Smooth muscle cell of the umbilical artery (primary cell): ENCODE results near the gene PCNX3. TPM values are rescaled to one million over a fixed set of nuclear protein-coding genes. Genes with fewer than 3 reads are reported as not detected.

ENCODE experiments used
- total RNA-seq: library from RNA; depleted of rRNA; stranded (reverse); fragments of >200 nt; gene quantifications from 2 replicates; pipeline ENCODE4 v1.2.3, GENCODE V29; 2014

The PCNX3 gene
- 17.2 and 35.6 TPM in 2 replicates for total RNA-seq

DNA sequence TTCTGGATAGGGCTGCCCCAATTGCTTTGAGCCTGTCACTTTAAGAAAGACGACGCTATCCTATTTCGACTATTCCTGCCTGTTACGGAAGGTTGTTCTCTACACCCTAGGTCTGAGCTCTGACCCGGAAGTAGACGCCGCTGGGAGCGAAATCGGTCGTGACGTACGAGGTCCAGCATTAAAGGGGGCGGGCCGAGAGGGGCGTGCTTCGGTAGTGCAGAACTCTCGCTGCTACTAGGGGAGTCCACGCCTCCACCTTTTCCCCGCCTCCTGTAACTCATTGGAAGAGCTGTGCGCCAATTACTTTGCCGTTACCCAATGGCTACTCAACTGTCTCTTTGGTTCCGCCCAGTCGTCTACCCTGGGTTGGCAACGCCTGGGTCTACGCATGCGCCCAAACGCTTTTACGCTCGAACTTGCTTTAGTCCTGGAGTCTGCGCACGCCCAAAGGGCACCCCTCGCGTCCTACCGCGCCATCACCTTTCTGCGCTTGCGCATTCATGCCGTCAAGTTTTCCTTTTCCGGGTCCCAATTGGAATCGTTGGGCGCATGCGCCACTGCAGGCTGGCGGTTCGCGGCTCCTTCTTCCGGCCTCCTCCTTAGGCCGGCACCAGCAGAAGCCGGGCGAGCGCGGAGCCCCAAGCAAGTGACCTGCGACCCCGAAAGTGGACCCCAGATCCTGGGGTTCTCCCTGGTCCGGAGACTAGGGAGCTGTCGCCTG, at the start of gene PCNX3:
TSS of gene PCNX3 (plus strand) at position 548 of the 721 bp plus-strand sequence. CDS start 536 bp downstream, outside the sequence.

DNA sequence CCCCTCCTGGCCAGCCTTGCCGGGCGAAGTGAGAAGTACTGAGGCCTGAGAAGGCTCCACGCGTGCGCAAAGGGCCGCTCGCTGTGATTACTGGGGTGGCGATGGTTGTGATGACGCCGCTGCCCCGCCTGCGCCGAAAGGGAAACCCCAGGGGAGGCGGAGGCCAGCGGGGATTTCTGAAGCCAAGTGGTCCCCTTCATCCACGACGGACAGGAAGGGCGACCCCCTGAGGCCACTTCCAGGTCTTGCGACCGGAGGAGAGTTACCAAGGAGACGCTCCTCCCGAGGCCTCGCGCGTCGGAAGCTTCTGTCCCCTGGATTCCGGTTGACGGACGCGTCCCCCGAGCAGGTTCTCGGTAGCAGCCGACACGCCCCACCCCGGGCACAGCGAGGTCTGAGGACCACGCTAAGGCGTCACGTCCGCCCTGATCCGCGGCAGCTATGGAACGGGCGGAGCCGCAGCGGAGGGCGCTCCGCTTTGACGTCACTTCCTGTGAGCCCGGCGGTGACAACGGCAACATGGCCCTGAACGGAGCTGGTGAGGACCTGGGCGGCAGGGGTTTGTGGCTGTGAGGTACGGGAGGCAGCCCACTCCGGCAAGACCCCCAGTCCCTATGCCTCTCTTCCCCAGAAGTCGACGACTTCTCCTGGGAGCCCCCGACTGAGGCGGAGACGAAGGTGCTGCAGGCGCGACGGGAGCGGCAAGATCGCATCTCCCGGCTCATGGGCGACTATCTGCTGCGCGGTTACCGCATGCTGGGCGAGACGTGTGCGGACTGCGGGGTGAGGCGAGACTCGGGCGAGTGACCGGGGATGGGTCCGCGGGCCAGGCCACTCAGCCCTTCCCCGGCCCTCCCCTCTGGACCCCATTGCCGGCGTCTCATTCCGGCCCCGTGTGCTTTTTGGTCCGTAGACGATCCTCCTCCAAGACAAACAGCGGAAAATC, 45.3 kb upstream of the PCNX3 start, which contains the start of gene ZNRD2:
TSS of gene ZNRD2 (plus strand) at position 505 of the 946 bp plus-strand sequence. CDS start at position 520, 15 bp downstream.

DNA sequence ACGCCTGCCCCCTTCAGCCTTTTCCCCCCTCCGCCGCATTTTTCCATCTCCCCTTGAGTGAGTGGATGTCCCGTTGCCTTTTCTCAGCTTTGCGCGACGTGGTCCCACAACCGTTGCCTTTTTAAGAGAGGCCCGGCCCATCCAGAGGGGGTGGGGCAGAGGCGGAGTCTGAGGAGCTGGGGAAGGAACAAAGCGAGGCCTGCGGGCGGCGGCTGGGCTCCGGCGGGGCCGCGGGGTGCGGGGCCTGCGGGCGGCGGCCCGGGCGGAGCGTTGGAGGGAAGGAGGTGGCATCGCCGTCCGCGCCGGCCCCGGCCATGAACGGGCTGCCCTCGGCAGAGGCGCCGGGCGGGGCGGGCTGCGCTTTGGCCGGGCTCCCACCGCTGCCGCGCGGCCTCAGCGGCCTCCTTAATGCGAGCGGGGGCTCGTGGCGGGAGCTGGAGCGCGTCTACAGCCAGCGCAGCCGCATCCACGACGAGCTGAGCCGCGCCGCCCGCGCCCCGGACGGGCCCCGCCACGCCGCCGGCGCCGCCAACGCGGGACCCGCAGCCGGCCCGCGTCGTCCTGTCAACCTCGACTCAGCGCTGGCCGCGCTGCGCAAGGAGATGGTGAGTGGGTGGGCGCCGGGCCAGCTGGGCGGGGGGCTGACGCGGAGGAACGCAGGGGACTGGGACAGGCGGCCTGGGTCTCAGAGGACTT, 43.1 kb upstream of the PCNX3 start, which contains the start of gene FAM89B:
TSS of gene FAM89B (plus strand) at position 183 of the 696 bp plus-strand sequence. CDS start at position 315, 132 bp downstream.

DNA sequence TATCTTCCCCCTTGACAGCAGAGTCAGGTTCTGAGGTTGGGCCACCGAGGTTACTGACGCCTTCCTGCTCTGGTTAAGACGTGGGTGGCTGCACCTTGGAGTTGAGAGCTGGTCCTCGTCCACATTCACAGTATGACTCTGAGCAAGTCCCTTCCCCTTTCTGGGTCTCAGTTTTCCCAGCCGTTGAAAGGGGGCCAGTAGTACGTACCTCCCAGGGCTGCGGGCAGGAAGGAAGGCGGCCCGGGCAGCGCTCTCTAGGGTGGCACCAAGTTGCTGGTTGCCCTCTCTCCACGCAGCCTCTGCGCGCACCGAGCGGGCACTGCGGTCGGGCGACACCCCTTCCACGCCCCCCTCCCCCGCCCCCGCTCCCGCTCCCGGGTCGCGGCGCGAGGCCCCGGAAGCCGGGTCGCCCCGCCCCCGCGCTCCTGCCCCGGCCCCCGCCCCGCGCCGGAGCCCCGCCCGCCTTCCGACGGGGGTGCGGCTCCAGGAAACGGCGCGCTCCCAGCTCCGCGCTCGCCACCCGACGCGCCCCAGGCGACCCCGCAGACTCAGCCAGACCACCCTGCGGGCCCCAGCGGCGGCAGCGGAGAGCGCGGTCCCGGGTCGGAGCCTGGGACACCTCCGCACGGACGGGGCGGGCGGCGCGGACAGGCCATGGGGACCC, 39.9 kb upstream of the PCNX3 start, which contains the start of gene EHBP1L1:
TSS of gene EHBP1L1 (plus strand) at position 486 of the 664 bp plus-strand sequence. CDS start 250 bp downstream, outside the sequence.

DNA sequence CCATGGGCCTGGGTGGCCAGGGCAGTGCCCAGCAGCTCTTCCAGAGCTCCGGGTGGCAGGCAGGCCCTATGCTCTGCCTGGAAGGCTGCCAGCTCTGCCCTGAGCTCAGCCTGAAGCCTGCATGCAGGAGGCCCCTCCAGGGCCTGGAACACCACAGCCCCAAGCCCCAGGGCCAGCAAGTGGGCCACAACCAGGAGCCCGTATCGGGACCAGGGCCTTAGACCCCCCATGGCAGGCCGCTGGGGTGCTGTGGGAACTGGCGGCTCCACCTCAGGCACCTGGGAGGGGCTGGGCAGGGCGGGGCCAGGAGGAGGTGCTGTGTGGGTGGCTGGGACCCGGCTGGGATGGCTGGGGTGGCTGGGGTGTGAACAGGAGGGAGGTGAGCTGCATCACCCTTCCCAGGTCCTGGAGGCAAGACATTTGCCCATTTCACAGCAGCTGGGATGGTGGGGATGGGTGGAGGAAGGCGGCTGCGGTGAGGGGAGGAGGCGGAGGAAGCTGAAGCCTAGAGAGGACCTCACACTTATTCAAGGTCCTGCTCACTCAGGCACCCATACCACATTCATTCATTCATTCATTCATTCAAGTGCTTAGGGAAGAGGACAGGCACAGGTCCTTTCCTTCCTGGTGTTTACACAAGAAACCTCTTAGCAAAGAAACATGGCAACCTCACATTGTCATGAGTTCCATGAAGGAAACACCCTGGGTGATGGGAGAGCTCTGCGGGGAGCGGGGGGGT, 19.9 kb upstream of the PCNX3 start, which contains the start of gene KCNK7:
TSS of gene KCNK7 (minus strand) at position 258 of the 739 bp plus-strand sequence. CDS start at position 230, 28 bp downstream.

DNA sequence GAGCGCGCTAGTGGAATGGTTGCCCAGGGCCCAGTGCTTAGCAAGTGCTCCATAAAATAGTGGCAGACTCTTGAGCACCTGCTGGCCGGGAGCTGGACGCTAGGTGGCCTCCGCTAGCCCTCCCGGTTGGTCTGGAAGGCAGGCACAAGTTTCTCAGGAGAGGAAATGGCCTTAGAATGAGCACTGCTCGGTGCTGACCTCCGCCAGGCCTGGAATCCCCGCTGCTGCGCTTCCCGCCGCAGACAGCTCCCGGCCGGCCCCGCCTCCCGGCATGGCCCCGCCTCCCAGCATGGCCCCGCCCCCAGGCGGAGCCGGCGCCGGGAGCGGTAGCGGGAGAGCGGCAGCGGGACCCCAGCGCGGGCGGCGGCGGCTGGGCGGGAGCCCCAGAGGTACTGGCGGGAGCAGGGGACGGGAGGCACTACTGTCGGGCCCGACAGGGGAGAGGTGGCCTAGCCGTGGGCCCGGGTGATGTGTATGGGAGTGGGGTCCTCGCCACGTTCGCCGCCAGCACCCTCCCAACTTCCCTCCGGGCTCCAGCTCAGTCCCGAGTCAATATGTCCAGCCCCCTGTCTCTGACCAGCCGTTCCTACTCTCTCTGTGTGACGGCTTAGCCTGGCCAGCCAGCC, 22.3 kb downstream of the PCNX3 start, which contains the start of gene SIPA1:
TSS of gene SIPA1 (plus strand) at position 308 of the 626 bp plus-strand sequence. CDS start 2,821 bp downstream, outside the sequence.

DNA sequence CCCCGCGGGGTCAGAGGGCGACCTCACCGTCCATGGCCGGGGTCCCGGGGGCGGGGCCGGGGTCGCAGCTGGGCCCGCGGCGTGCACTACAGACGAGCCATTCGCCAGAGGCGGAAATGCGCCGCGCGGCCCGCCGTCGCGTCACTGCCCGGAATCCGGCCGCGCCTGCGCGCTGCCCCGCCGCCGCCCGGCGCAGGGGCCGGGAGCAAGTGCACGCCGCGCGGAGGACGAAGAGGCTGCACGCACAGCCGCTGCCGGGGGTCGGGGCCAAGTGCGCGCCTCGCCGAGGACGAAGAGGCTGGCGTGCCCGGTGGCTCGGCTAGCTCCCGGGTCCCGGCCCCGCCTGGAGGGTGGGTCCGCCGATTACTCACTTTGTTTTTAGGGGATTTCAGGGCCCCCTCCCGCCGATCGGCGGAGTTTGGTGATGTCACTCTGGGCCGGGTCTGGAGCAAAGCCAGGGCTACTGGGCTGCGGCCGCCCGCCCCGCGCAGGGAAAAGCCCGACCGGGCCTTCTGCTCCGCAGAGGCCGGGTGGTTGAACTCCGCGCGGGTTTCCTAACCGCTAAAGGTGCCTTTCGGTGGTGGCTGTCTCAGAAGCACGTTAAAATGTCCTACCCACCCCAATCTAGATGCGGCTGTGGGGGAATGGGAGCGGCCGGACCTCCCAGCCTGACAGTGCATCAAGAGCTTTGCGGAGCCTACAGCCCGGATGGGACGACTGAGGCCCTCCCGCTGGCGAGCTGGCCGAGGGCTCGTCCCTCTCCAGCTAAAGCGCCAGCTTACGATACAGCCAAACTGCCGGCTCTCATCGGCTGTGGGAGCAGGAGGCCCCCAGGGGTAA, 47.4 kb downstream of the PCNX3 start, which contains the start of gene RELA:
TSS of gene RELA (minus strand) at position 118 of the 840 bp plus-strand sequence. CDS start at position 34, 84 bp downstream.

Other genes with a start within 250 kb of the PCNX3 start
- gene SLC25A45, start 233.1 kb upstream of the PCNX3 start, total RNA-seq, result 1.2 and 1.5 TPM in 2 replicates
- 38.9 and 46.0 TPM in 2 replicates for gene FRMD8, start 229.1 kb upstream of the PCNX3 start, total RNA-seq
- 241 and 258 TPM in 2 replicates for gene NEAT1, start 193.0 kb upstream of the PCNX3 start, total RNA-seq
- 11,132 and 13,288 TPM in 2 replicates for gene MALAT1, start 116.7 kb upstream of the PCNX3 start, total RNA-seq
- 91.8 and 103 TPM in 2 replicates for gene SCYL1, start 90.7 kb upstream of the PCNX3 start, total RNA-seq
- gene LTBP3, start 57.4 kb upstream of the PCNX3 start, total RNA-seq, result 140 and 192 TPM in 2 replicates
- gene ZNRD2, start 45.3 kb upstream of the PCNX3 start, total RNA-seq, result 37.7 and 43.6 TPM in 2 replicates
- 27.3 and 34.8 TPM in 2 replicates for gene FAM89B, start 43.2 kb upstream of the PCNX3 start, total RNA-seq
- 69.5 and 103 TPM in 2 replicates for gene EHBP1L1, start 39.7 kb upstream of the PCNX3 start, total RNA-seq
- 0.09 and 0.30 TPM in 2 replicates for gene KCNK7, start 20.0 kb upstream of the PCNX3 start, total RNA-seq
- gene MAP3K11, start 1.6 kb upstream of the PCNX3 start, total RNA-seq, result 16.3 and 33.3 TPM in 2 replicates
- gene SIPA1, start 22.3 kb downstream of the PCNX3 start, total RNA-seq, result 17.2 and 37.5 TPM in 2 replicates
- gene RELA, start 47.1 kb downstream of the PCNX3 start, total RNA-seq, result 18.1 and 22.8 TPM in 2 replicates
- gene KAT5, start 96.5 kb downstream of the PCNX3 start, total RNA-seq, result 28.3 and 33.3 TPM in 2 replicates
- 17.3 and 52.9 TPM in 2 replicates for gene RNASEH2C, start 105.0 kb downstream of the PCNX3 start, total RNA-seq
- 8.3 and 11.2 TPM in 2 replicates for gene AP5B1, start 165.2 kb downstream of the PCNX3 start, total RNA-seq
- not detected in 2 replicates for gene OVOL1, start 171.3 kb downstream of the PCNX3 start, total RNA-seq
- 0.92 and 1.8 TPM in 2 replicates for gene SNX32, start 218.2 kb downstream of the PCNX3 start, total RNA-seq
- gene CFL1, start 242.4 kb downstream of the PCNX3 start, total RNA-seq, result 802 and 1,540 TPM in 2 replicates
- gene MUS81, start 244.7 kb downstream of the PCNX3 start, total RNA-seq, result 42.3 and 44.8 TPM in 2 replicates